GM21528 (cell line): Measurements from ENCODE around the gene ETHE1.

Source experiments
- ATAC-seq: cut with Tn5 transposase; IDR thresholded peaks from one replicate; pipeline ENCODE4 v1.9.1; 2021; ENCODE audit warnings: mild to moderate bottlenecking, moderate library complexity; ENCODE audit not compliant: unreplicated experiment, low FRiP score

The ETHE1 gene, protein sequence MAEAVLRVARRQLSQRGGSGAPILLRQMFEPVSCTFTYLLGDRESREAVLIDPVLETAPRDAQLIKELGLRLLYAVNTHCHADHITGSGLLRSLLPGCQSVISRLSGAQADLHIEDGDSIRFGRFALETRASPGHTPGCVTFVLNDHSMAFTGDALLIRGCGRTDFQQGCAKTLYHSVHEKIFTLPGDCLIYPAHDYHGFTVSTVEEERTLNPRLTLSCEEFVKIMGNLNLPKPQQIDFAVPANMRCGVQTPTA

DNA sequence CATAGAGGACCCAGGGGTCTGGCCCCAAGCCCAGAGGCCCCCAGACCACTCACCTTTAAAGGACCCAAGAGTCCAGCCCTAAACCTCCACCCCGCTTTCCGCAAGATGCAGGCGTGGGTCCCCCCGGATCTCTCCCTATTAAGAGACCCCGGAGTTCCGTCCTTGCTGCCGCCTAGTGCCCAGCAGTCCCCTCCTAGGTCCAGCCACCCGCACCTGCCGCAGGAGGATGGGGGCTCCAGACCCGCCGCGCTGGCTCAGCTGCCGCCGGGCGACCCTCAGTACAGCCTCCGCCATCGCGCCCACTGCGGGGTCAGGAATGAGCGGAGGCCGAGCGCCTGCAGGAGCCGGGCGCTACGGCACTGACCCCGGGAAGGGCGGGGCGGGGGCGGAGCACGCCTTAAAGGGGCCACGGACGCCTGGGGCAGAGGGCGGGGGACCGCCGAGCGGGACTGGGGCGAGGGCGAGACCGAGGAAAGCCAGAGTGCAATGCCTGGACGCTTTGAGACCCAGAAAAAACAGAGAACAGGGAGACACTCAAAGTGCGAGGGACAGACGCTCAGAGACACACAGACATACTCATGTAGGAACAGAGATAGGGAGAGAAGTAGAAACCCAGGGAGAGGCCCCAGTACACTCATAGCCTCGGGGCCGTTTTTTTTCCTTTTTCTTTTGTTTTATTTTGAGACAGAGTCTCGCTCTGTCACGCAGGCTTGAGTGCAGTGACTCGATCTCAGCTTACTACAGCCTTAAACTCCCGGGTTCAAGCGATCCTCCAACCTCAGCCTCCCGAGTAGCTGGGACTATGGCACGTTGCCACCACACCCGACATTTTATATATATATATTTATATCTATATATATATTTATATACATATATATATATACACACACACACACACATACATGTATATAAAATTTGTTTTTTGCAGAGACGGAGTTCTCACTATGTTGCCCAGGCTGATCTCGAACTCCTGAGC, at the start of gene ETHE1:
ETHE1 (minus strand) TSS at position 318 of the 976 bp plus-strand sequence; CDS start at position 294, 24 bp downstream.
- peak; percentile 62 for ATAC-seq

DNA sequence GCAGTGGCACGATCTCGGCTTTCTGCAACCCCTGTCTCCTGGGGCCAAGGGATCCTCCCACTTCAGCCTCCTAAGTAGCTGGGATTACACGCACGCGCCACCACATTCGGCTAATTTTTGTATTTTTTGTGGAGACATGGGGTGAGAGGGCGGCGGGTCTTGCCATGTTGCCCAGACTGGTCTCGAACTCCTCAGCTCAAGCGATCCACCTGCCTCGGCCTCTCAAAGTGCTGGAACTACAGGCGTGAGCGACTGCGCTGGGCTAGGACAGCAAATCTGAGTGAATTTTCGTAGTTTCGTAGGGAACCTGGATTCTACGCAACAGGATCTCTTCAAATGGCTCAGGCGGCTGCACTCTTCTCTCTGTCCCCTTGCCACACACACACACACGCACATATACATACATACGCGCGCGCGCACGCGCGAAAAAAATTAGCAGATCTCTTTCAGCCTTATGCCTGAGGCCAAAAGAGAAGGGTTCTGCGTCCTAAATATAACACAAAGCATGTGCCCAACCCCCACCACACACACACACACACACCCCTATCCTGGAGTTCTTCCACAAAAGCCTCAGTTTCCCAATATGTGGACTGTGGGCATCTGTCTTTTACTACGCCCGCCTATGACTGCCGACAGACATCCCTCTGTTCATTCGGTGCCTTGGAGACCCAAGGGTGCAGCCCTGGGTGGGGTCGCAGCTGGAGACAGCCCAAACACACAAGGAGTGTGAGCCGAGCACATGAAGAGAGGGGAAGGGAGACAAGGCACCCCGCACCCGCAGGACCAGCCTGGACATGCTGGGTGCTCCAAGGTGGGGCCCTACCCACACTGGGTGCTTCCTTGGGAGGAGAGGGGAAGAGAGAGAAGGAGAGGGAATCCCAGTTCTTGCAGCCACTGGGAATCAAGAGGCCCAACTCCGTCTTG, 49.2 kb upstream of the ETHE1 start:
- ATAC-seq, result no peak

DNA sequence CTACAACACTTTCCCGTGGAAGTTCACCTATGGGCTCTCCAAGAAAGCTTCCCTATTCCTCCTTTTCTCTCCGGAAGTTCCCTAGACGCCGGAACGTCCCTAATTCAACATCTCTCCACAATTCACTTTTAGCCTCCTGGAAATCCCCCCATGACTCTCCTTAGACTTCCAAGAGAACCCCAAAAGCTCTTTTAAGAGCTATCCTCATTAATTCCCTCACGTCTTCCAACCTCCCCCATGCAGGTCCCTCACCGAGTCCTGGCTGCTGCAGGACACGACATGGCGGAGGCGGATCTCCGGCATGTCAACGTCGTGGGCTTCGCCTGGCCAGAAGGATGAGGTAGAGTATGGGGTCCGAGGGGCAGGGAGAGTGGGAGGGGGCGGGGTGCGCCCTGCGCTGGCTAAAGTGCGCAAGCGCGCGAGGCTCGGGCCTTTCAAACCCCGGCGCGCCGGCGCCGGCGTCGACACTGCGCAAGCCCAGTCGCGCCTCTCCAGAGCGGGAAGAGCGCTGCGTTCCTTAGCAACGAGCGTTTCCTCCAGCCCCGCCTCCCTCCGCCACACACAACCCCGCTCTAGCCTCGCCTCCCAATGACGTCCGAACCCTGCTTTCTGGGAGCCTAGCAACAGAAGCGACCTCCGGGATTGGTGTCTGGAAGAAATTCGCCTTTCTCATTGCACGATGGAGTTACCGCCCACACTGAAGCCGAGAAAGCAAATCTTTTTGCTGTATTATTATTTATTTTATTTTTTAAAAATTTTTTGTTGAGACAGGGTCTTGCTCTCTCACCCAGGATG, 48.4 kb upstream of the ETHE1 start, which contains the start of the genes PINLYP and XRCC1:
PINLYP (plus strand) TSS at position 646 of the 795 bp plus-strand sequence. CDS start 1,391 bp downstream, outside the sequence.
XRCC1 (minus strand) TSS at position 372 of the 795 bp plus-strand sequence; CDS start at position 303, 69 bp downstream.
- ATAC-seq, result peak; percentile 92

DNA sequence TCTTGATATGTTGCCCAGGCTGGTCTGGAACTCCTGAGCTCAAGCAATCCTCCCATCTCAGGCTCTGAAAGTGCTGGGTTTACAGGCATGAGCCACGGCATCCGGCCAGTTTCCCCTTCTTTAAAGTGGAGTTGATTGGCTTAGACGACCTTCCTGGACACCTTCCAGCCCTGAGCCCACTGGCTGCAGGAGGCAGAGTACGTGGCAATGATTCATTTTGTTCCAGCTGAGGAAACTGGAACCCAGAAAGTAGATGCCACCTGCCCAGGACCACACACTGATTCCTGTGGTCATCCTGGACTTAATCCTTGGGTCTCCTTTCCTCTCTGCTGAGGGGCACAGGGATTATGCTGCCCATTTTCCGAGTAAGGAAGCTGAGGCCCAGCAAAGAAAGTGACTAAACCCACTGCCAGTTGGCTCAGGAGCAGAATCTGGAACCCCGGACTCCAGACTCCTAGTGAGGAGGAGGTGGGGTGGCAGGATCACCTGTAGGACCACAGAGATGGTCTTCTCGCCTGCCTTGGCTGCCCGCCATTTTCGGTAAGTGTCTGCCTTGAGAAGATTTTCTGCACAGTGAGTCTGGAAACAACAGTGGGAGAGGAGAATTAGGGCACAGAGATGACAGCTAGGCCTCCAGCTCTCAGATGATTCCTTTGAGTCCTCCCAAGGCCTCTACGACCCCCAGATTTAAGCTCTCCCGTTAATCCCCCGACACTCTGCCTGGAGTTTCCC, 47.6 kb upstream of the ETHE1 start:
- peak; percentile 8 for ATAC-seq

GRCh38 chr19:43572171-43572588, 45.2 kb upstream of the ETHE1 start:
- ATAC-seq, result no peak

DNA sequence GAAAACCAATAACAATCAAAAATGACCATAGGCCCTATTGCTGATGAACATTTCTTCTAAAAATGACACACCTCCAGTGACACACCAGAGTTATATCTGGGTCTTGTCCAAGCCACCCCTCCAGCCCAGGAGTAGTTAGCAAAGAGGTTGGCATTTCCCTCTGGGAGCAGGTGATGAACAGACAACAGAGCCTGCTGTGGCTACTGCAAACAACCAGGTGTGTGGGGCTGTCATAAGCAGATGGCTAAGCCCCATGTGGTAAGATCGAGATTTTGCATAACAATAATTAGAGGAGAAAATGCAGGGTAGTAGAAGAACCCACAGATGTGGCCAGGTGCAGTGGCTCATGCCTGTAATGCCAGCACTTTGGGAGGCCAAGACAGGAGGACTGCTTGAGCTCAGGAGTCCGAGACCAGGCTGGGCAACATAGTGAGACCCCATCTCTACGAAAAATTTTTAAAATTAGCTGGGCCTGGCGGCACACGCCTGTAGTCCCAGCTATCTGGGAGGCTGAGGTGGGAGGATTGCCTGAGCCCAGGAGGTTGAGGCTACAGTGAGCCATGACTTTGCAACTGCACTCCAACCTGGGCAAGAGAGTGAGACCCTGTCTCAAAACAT, 43.3 kb upstream of the ETHE1 start:
- no peak for ATAC-seq

GRCh38 chr19:43569657-43570056, 42.7 kb upstream of the ETHE1 start:
- no peak for ATAC-seq

DNA sequence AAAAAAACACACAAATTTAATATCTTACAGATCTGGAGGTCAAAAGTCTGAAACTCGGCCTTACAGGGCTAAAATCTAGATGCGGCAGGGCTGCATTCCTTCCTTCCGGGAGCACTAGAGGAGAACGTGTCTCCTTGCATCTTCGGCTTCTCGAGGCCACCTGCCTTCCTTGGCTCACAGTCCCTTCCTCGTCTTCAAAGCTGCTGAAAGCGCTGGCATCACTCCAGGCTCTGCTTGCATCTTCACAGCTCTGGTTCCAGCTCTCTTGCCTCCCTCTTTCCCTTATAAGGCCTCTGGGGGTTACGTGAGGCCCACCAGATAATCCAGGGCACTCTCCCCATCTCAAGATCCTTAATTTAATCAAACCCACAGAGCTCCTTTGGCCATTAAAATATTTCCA, 37.8 kb upstream of the ETHE1 start:
- no peak for ATAC-seq

- no peak for ATAC-seq
These were observed 36.9 kb upstream of the ETHE1 start for GRCh38 chr19:43563816-43564457.

GRCh38 chr19:43562698-43563241, 35.8 kb upstream of the ETHE1 start:
- ATAC-seq, result peak; percentile 70

GRCh38 chr19:43562226-43562697, 35.3 kb upstream of the ETHE1 start:
- ATAC-seq, result no peak

DNA sequence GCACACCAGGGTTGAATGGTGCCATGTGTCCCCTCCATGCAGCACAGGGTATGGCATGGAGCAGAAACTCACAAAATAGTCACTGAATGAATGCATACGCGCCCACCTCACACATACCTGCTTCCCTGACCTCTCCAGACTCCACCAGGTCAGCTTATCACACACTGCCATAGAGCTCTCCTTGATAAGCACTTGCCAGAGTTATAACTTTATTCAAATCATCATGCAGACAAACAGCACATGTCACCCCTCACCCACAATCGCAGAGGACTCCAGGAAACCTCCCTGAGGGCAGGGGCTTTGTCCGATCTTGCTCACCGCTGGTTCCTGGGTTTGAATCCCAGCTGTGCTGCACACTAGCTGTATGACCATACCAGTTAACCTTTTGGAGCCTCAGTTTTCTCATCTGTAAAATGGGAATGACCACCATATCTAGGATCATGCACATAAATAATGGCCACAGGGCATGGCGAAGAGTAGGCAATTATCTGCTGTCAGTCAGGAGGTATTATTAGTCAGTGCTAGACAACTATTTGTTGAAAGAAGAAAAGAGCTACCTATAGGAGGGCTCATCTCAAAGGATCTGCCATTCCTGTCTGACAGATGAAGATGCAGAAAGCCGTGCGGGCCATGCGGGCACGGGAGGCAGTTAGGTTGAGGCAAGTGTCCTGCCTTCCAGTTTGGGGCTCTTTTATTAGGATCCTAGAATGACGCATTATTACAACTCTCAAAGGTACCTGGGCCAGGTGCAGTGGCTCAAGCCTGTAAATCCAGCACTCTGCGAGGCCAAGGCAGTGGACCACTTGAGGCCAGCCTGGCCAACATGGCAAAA, 34.4 kb upstream of the ETHE1 start:
- ATAC-seq, result no peak

- ATAC-seq, result no peak
These were observed 33.7 kb upstream of the ETHE1 start for GRCh38 chr19:43560687-43561086.

GRCh38 chr19:43555185-43555770, 28.3 kb upstream of the ETHE1 start:
- no peak for ATAC-seq

- ATAC-seq, result no peak
These were observed 27.4 kb upstream of the ETHE1 start for GRCh38 chr19:43554317-43554895.

GRCh38 chr19:43553656-43554055, 26.7 kb upstream of the ETHE1 start:
- ATAC-seq, result no peak
